GM19328 (cell line): ENCODE measurements around the gene B3GLCT.
"Not testable (repeated sequence)": the region's sequence is repeated elsewhere in the genome, so short reads cannot be mapped to it uniquely, and the experiment has no call there.

ENCODE experiments used
- ATAC-seq: cut with Tn5 transposase; IDR thresholded peaks from one replicate; pipeline ENCODE4 v1.9.1; 2021; ENCODE audit warnings: mild to moderate bottlenecking, moderate library complexity; ENCODE audit not compliant: unreplicated experiment

Gene B3GLCT

DNA sequence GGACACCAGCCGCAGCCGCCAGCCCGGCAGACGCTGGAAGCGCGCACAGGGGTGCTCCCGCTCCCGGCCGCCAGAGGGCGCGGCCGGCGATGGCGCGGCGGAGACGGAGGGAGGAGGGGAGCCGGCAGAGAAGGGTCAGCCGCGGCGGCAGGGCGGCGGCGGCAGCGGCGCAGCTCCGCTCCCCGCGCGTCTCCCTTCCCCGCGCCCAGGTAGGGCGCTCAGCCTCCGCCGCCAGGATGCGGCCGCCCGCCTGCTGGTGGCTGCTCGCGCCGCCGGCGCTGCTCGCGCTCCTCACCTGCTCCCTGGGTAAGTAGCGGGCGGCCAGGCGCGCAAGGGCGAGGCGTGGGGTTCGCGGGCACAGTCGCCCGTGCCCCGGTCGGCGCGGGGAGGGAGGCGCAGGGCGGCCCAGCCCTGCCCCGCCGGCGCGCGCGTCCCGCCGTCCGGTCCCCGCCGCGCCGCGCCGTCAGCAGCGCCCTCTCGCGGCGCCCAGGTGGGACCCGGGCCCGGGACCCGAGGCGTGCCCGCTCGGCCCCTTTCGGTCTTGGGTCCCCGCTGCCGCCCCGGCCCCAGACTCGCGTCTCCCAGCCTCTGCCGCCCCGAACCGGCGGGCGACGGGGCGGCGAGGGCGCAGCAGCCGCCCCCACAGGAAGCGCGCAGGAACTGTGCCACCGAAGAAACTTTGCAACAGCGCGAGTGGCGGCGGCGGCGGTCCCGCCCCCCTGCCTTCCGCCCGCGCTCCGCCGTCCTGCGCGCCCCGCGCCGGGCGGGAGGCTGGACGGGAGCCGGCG lies at the start of gene B3GLCT:
Gene B3GLCT (plus strand): TSS at position 127 of the 788 bp plus-strand sequence. CDS start 110 bp downstream, at position 237.
- peak; percentile 80 for ATAC-seq

- ATAC-seq, result no peak
These were observed 49.3 kb upstream of the B3GLCT start for GRCh38 chr13:31150315-31150985.

DNA sequence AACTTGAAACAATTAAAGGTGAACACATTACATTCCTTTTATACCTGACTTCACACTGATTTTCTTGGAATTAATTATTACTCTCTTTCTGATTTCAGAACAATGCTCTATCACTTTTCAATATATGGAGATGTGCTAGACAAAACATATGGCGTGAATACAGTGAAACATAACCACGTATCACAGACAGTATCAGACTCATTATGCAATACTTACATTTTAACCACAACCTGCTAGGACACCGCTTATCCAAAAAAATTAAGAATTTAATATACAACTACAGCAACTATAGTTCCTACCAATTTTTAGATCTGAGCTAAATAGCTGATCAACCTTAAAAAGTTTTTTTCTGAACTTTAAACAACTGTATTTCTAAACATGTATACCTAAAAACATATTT lies 47.9 kb upstream of the B3GLCT start:
- ATAC-seq, result no peak

- no peak for ATAC-seq
These were observed 44.8 kb upstream of the B3GLCT start for GRCh38 chr13:31154939-31155338.

GRCh38 chr13:31159306-31159705 lies 40.5 kb upstream of the B3GLCT start:
- no peak for ATAC-seq

DNA sequence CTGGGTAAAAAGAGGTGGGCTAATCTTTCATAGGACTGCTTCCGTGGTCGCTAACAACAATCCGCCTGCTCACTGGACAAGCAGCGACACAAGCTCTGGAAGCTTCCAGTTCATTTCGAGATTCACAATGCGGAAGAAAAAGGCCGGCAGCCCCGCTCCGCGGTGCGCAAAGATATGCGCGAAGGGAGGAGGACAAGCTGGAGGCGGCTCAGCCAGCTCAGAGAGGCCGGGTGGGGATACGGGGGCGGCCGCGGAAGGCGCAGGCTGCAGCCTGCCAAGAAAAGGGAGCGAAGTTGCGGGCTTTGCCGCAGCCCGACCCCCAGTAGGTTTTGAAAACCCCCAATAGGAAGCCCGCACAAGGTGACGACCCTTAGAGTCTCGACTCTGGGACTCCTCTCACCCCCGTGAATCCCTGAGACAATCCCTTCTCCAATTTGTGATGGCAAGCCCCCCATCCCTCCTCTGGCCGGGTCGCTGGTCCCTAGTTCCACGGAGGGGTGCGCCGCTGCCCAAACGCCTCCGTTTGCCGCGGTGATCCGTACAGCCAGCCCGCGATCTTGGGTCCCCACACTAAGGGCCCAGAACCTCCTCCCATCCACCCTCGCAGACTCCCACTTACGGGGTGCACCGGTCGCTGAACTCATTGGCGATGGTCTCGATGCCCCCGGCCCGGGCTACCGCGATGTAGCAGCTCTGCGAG lies 38.8 kb upstream of the B3GLCT start:
- no peak for ATAC-seq

GRCh38 chr13:31161557-31162150 lies 38.1 kb upstream of the B3GLCT start, which contains the start of gene HSPH1:
TSS of gene HSPH1 (minus strand) at chr13:31161904. CDS start at chr13:31161582, 322 bp downstream.
- peak; percentile 83 for ATAC-seq

- peak; percentile 79 for ATAC-seq
These were observed 37.4 kb upstream of the B3GLCT start for GRCh38 chr13:31162151-31163008.

DNA sequence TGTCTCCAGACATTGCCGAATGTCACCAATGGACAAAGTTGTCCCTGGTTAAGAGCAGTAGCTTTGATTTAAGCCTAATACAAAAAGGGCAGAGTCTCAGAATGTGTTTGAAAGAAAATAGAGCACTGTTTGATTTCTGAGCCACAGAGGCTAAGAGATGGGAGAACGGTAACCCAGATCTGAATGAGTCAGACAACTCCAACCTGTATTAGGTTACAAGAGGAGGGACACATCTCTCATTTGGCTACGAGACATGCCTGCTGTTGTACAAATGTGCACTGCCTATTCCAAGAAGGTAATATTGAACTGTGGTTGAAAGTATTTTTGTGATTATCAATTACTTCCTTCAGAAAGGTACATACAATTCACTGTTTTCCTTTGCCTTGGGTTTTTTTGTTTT lies 33.2 kb upstream of the B3GLCT start:
- ATAC-seq, result no peak

- no peak for ATAC-seq
These were observed 32.3 kb upstream of the B3GLCT start for GRCh38 chr13:31167490-31167889.

DNA sequence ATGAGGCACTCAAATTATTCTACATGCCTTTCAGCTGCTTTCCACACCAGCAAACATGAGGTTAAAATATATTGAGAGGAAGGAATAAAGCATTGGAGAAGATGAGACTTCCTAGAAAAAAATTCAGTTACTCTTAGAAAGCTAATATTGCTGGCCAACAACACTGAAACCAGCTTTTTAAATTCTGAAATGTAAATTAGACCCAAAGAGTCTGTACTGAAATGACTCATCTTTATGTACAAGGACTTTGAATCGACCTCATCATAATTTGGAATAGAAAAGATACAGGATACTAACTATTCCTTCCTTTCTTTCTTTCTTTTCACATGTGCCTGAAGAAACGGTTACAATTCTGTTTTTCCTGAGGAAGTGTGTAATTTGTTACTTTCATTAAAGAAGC lies 31.6 kb upstream of the B3GLCT start:
- peak; percentile 63 for ATAC-seq

- no peak for ATAC-seq
These were observed 31.0 kb upstream of the B3GLCT start for GRCh38 chr13:31168736-31169135.

GRCh38 chr13:31172001-31172400 lies 27.8 kb upstream of the B3GLCT start:
- no peak for ATAC-seq

GRCh38 chr13:31172535-31172934 lies 27.2 kb upstream of the B3GLCT start:
- no peak for ATAC-seq

- no peak for ATAC-seq
These were observed 25.8 kb upstream of the B3GLCT start for GRCh38 chr13:31174018-31174417.

DNA sequence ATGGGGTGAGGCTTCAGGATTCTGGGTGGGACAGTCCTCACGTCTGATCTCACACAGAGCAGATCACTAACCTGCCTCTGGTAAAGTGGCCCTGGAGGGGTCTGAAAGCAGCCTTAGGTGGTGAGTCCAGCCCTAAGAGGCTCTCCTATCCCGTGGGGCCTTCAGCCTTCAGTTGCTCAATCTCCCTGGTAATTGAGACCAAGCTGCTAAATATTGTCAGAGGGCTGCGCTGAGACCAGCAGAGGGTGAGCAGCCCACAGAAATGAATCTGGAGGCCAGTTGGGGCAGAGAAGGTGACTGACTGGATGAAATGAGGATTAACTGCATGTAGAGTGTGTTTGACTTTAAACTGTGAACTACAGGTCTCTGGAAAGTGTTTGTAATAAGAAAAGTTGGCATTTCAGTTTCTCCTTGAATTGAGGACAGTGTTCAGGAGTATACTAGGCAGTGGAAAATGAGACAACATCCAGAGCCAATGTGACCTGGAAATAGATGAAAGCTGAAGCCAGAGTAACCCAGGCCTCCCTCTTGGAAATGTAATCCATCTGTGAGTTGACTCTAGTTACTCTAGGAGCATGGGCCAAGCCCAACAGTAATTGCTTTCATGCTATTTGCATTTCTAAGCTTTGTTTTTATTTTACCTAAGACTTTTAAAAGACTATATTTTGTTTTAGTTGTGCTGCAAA lies 23.8 kb upstream of the B3GLCT start:
- no peak for ATAC-seq

GRCh38 chr13:31177813-31178495 lies 21.8 kb upstream of the B3GLCT start:
- ATAC-seq, result not testable (repeated sequence)

- ATAC-seq, result no peak
These were observed 20.5 kb upstream of the B3GLCT start for GRCh38 chr13:31179241-31179640.

GRCh38 chr13:31179754-31180153 lies 20.0 kb upstream of the B3GLCT start:
- ATAC-seq, result no peak
